ENCODE measurements around the gene YPEL3.

Gene YPEL3

GRCh38 chr16:30090610-30091331 lies 5.2 kb downstream of the YPEL3 start:
- DNase-seq (ENCODE audit: low spot score) = no peak

- DNase-seq (ENCODE audit: low spot score) = no peak
Observed at GRCh38 chr16:30088832-30089624, 7.0 kb downstream of the YPEL3 start.

- DNase-seq (ENCODE audit: low spot score) = no peak
Observed at GRCh38 chr16:30088237-30088831, 7.7 kb downstream of the YPEL3 start.

GRCh38 chr16:30087181-30087898 lies 8.7 kb downstream of the YPEL3 start:
- no peak for DNase-seq (ENCODE audit: low spot score)

GRCh38 chr16:30086291-30087140 lies 9.5 kb downstream of the YPEL3 start:
- no peak for DNase-seq (ENCODE audit: low spot score)

- DNase-seq (ENCODE audit: low spot score) = no peak
Observed at GRCh38 chr16:30085820-30086219, 10.2 kb downstream of the YPEL3 start.

- DNase-seq (ENCODE audit: low spot score) = no peak
Observed at GRCh38 chr16:30085247-30085646, 10.8 kb downstream of the YPEL3 start.

- no peak for DNase-seq (ENCODE audit: low spot score)
Observed at GRCh38 chr16:30084816-30085159, 11.2 kb downstream of the YPEL3 start.

GRCh38 chr16:30084096-30084815 lies 11.8 kb downstream of the YPEL3 start:
- DNase-seq (ENCODE audit: low spot score) = no peak

- DNase-seq (ENCODE audit: low spot score) = no peak
Observed at GRCh38 chr16:30083216-30084055, 12.6 kb downstream of the YPEL3 start.

- DNase-seq (ENCODE audit: low spot score) = no peak
Observed at GRCh38 chr16:30082545-30083090, 13.4 kb downstream of the YPEL3 start.

- DNase-seq (ENCODE audit: low spot score) = no peak
Observed at GRCh38 chr16:30079480-30079879, 16.5 kb downstream of the YPEL3 start.

- no peak for DNase-seq (ENCODE audit: low spot score)
Observed at GRCh38 chr16:30078744-30079143, 17.3 kb downstream of the YPEL3 start.

GRCh38 chr16:30077656-30078055 lies 18.4 kb downstream of the YPEL3 start:
- no peak for DNase-seq (ENCODE audit: low spot score)

- no peak for DNase-seq (ENCODE audit: low spot score)
Observed at GRCh38 chr16:30076276-30076791, 19.7 kb downstream of the YPEL3 start.

GRCh38 chr16:30075503-30076275 lies 20.3 kb downstream of the YPEL3 start, which contains the start of gene PPP4C:
PPP4C (plus strand) TSS chr16:30075994; CDS start chr16:30076378, 384 bp downstream.
- DNase-seq (ENCODE audit: low spot score) = peak; percentile 89

GRCh38 chr16:30070490-30070889 lies 25.5 kb downstream of the YPEL3 start:
- DNase-seq (ENCODE audit: low spot score) = no peak
